Chondrocyte (in vitro differentiated cells): Measurements from ENCODE around the gene ZNF197. TPM values are rescaled to one million over a fixed set of nuclear protein-coding genes. Genes with fewer than 3 reads are reported as not detected.

ENCODE experiments used
- DNase-seq: peaks from one replicate; pipeline ENCODE4 v3.0.0; 2021; ENCODE audit warnings: mixed read lengths, low spot score
- H3K27ac Mint-ChIP-seq: one replicate; pipeline ENCODE4 v1.8.0; 2021; ENCODE audit warnings: mild to moderate bottlenecking, moderate library complexity, mixed read lengths; ENCODE audit not compliant: unreplicated experiment
- H3K27me3 Mint-ChIP-seq: 2 replicates; pipeline ENCODE4 v1.8.0; 2021; ENCODE audit warnings: low read depth, mixed read lengths
- H3K36me3 Mint-ChIP-seq: 2 replicates; pipeline ENCODE4 v1.8.0; 2021; ENCODE audit warnings: low read depth, mixed read lengths
- H3K4me1 Mint-ChIP-seq: 2 replicates; pipeline ENCODE4 v1.8.0; 2021; ENCODE audit warnings: low read depth, mild to moderate bottlenecking, mixed read lengths
- H3K4me3 Mint-ChIP-seq: one replicate; pipeline ENCODE4 v1.8.0; 2021; ENCODE audit warnings: mild to moderate bottlenecking, moderate library complexity, mixed read lengths; ENCODE audit not compliant: unreplicated experiment
- H3K9me3 Mint-ChIP-seq: 2 replicates; pipeline ENCODE4 v1.8.0; 2021; ENCODE audit warnings: low read depth, mixed read lengths
- CTCF ChIP-seq: fragments of 200-600 bp; sonication (generic); IDR thresholded peaks from 2 replicates; pipeline ENCODE4 v1.5.0; 2021; ENCODE audit warnings: antibody characterized with exemption, mild to moderate bottlenecking, moderate library complexity
- total RNA-seq: library from RNA; stranded (reverse); gene quantifications from 3 replicates; pipeline ENCODE4 v1.2.1, GENCODE V29; 2021

ZNF197 gene
- total RNA-seq, 1 donor from 2014 or later = 15.9 TPM

DNA sequence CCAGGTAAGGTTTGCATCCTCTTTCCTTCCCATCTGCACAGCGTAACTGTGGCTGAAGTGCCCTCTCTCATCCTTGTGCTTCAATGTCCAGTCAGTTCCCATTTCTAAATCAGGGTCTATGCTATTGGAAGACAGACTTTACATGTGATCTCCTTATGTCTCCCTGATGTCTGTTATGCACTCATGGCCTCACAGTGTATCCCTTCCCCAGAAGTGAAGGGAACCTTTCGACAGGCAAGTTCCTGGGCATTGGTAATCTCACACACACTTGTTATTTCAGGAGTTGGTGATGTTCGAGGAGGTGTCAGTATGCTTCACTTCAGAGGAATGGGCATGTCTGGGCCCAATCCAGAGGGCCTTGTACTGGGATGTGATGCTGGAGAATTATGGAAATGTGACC lies 7.4 kb downstream of the ZNF197 start:
- Mint-ChIP-seq H3K4me1 (peaks cover 10% of the 10 kb centered on the region), H3K27ac (no peak overlapping the region), H3K27me3 (no peaks in the 10 kb centered on the region), H3K4me3 (no peak overlapping the region), H3K36me3 (peaks cover 35% of the 10 kb centered on the region), H3K9me3 (peaks cover 4% of the 10 kb centered on the region)
- no peak for DNase-seq
- no peak for TF ChIP-seq CTCF

DNA sequence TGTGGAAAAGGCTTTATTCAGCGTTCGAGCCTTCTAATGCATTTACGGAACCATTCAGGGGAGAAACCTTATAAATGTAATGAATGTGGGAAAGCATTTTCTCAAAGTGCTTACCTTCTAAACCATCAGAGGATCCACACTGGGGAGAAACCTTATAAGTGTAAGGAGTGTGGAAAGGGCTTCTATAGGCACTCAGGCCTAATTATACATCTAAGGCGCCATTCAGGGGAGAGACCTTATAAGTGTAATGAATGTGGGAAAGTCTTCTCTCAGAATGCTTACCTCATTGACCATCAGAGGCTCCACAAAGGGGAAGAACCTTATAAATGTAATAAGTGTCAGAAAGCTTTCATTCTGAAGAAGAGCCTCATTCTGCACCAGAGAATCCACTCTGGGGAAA lies 17.5 kb downstream of the ZNF197 start:
- no peak for TF ChIP-seq CTCF
- no peak overlapping the region for H3K4me3 Mint-ChIP-seq
- H3K36me3 Mint-ChIP-seq = peaks cover 50% of the 10 kb centered on the region
- no peak overlapping the region for H3K27ac Mint-ChIP-seq
- DNase-seq = no peak
- H3K27me3 Mint-ChIP-seq = no peaks in the 10 kb centered on the region
- peaks cover 44% of the 10 kb centered on the region for H3K9me3 Mint-ChIP-seq
- H3K4me1 Mint-ChIP-seq = no peaks in the 10 kb centered on the region

DNA sequence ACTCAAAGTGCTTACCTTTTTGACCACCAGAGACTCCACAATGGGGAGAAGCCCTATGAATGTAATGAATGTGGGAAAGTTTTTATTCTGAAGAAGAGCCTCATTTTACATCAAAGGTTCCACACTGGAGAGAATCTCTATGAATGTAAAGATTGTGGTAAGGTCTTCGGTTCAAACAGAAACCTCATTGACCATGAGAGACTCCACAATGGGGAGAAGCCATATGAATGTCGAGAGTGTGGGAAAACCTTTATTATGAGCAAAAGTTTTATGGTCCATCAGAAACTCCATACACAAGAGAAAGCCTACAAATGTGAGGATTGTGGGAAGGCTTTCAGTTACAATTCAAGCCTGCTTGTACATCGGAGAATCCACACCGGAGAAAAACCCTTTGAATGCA lies 18.2 kb downstream of the ZNF197 start:
- Mint-ChIP-seq H3K36me3 (peaks cover 45% of the 10 kb centered on the region), H3K27ac (no peak overlapping the region), H3K4me1 (peaks cover 6% of the 10 kb centered on the region), H3K9me3 (peaks cover 38% of the 10 kb centered on the region), H3K4me3 (no peak overlapping the region), H3K27me3 (no peaks in the 10 kb centered on the region)
- DNase-seq = no peak
- no peak for TF ChIP-seq CTCF

GRCh38 chr3:44647771-44648170 lies 22.9 kb downstream of the ZNF197 start:
- no peak for TF ChIP-seq CTCF

GRCh38 chr3:44648564-44649229 lies 23.9 kb downstream of the ZNF197 start, which contains the start of gene ZNF35:
ZNF35 (plus strand) TSS chr3:44648732; CDS start chr3:44651068, 2,336 bp downstream.
- Mint-ChIP-seq H3K36me3 (peaks cover 25% of the 10 kb centered on the region), H3K27me3 (no peaks in the 10 kb centered on the region), H3K4me3 (peak within 1 kb of the TSS; percentile 88), H3K27ac (peak within 1 kb of the TSS; percentile 95), H3K4me1 (peaks cover 21% of the 10 kb centered on the region), H3K9me3 (peaks cover under 1% of the 10 kb centered on the region)
- DNase-seq = peak; percentile 91
- TF ChIP-seq CTCF = no peak

More at GRCh38 chr3:44647771-44648170, 22.9 kb downstream of the ZNF197 start:
- Mint-ChIP-seq H3K4me3 (peak overlapping the region; percentile 88), H3K36me3 (peaks cover 27% of the 10 kb centered on the region), H3K9me3 (peaks cover 10% of the 10 kb centered on the region), H3K27me3 (no peaks in the 10 kb centered on the region), H3K4me1 (peaks cover 21% of the 10 kb centered on the region), H3K27ac (peak overlapping the region; percentile 95)
- DNase-seq = no peak
